SK-N-MC (cell line): ENCODE data around the gene ZFYVE28.

Experiments
- EZH2 ChIP-seq: fragments of 200-600 bp; sonication (generic); IDR thresholded peaks from one replicate; pipeline ENCODE4 v1.6.1; 2017; ENCODE audit warnings: antibody characterized with exemption
- POLR2AphosphoS5 ChIP-seq: IDR thresholded peaks from 2 replicates; pipeline ENCODE4 v1.6.1; 2012; ENCODE audit warnings: mild to moderate bottlenecking, low read depth, low read length, borderline replicate concordance

GRCh38 chr4:2331519-2332200 is 86.8 kb downstream of the ZFYVE28 start:
- no peak for TF ChIP-seq EZH2
- no peak for TF ChIP-seq POLR2AphosphoS5
